GM15510 (cell line): ENCODE data around the gene PHF10.

Experiments
- POLR2A ChIP-seq: IDR thresholded peaks from 3 replicates; pipeline ENCODE4 v1.6.1; 2011; ENCODE audit warnings: borderline replicate concordance; ENCODE audit not compliant: insufficient read length; ENCODE audit errors: extremely low read depth

The PHF10 gene

DNA sequence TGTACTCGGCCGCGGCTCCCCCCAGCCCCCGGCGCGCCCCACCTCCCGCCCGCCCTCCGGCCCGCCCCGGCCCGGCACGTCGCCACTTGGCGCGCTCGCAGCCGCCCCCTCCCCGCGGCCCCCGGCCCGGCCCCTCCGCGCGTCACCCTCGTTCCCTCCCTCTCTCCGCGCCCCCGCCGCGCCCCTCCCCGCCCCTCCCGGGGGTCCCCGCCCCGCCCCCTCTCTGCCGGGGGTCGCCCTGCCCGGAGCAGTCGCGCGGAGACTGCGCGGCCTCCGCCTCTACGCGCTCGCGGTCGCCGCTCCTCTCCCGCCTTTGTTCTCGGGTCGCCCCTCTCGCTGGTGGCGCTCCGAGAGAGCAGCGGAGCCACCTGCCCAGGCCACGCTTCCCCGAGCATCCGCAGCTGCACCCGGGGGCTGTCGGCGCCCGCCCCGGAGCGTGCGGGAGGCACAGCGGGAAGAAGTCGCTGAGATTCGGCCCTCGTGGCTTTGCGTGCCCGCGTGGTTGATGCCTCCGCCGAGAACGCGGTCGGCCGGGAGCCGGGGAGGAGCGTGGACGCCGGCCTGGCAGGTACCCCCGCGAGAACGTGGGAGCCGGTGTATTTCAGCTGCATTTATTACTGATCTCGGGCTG lies at the start of gene PHF10:
Gene PHF10 (minus strand): TSS at position 7 of the 631 bp plus-strand sequence. CDS start 569 bp downstream, outside the sequence.
- peak; percentile 39 for TF ChIP-seq POLR2A

DNA sequence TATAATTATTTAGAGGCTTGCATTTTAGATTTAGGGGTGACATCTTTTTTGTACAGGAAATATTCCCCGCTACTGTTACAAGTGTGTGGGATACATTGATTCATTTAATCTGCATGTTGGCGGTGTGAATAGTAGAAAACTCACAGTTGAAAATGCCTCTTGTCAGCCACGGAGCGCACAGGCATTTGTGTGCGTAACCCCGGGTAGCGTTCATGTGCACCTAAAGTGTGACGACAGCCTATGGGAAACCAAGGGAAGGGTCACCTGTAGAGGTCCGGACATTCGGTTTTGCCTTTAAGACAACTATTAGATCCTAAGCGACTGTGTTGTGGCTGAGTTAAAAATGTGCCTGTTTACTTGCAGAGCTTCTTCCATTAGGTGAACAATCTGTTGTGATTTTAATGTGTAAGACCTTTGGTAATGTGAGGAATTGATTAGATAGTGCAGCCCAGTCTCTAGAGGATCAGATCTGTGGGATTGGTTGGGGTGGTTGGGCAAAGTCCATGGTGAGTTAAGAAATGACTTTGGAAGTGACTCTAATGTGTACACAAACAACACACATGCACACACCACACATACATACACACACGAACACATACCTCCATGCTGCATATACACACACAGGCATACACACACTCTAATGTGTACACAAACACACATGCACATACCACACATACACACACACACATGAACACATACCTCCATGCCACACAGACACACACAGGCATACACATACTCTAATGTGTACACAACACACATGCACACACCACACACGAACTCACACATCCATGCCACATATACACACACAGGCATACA lies 42.8 kb upstream of the PHF10 start:
- no peak for TF ChIP-seq POLR2A

DNA sequence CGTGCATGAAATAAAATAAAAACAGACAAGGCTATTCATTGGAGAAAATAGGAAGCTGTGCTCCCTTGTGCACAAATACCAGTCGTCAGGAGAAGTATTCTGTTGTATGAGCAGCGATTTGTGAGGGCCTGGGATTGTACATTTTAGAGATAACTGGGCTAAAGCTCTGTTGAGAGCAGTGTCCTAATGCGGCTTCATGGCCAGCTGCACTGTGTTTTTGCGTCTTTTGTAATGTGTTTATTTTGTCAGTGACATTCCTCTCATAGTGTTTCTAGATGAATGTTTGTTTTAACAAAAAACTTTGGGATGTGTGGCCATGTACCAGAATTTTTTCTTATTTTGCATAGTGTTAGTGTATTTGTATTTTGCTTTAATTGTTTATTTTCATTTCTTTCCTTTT lies 41.9 kb upstream of the PHF10 start:
- TF ChIP-seq POLR2A: no peak

DNA sequence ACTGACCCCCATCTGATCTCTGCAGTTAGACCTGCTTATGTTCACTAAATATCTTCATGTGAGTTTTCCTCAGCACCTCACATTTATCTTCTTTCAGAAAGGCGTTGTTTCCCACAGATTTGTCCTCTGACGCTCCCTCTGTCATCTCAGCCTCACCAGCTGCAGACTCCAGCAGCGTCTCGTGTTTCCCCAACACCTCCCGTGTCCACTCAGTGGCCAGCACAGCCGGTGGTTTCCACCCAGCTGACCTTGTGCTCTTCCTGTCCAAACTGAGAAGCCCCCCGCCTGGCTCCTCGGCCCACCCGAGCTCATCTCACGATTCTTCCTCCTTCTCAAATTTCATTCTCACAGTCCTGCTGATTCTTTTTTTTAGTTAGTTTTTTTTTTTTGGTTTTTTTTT lies 39.6 kb upstream of the PHF10 start:
- TF ChIP-seq POLR2A: no peak

DNA sequence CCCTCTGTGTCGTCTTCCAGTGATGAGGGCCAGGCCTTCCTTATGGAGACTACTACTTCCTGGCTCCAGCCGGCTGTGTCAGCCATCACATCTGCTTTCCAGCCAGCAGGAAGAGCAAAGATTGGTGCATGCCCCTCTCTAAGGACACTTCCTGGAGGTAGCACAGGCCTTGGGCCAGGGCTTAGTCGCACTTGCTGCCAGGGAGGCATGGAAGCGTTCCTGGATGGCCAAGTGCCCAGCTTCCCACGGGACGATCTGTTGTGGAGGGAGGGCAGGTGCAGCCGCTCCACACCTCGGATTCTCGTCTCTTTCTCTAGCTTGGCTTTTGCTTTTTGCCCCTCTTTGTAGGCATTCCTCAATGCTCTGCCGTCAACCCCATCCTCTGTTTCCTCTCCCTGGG lies 39.0 kb upstream of the PHF10 start:
- TF ChIP-seq POLR2A: no peak

DNA sequence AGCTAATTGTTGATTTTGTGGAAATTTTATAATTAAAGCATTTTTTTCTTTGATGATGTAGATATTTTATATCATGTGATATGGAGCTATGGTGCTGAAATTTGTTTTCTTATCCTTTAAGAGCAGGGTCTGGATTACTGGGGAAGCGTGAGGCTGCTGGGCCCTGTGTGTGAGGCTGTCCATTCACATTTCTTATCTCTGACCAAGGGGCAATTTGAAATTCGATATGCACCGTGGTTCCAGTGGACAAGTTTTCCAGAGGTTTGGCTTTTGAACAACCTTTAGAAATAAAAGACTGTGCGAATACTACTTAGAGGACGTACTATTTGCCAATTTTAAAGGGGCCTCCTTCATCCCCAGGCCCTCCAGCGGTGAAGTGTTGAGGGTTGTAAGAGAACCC lies 30.9 kb upstream of the PHF10 start:
- no peak for TF ChIP-seq POLR2A

DNA sequence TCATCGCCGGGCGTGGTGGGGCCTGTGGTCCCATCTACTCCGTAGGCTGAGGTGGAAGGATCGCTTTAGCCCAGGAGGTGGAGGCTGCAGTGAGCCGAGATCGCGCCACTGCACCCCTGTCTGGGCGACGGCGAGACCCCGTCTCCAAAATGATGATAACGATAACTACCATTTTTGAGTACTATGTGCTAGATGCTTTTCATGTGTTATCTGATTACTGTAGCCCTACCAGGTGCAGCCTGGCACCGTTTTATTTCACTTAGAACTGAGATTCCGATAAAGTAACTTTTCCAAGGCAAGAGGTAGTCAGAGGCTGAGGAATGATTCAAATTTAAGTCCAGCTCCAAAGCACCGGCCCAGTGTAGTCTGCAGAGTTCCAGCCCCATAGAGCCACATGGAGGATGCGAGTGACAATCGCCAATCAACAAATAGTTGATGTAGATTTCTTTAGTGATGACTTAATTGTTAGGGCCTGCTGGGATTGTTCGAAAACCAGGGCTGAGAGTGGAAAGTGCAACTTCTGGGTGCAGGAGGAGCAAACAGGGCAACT lies 27.8 kb upstream of the PHF10 start:
- no peak for TF ChIP-seq POLR2A

DNA sequence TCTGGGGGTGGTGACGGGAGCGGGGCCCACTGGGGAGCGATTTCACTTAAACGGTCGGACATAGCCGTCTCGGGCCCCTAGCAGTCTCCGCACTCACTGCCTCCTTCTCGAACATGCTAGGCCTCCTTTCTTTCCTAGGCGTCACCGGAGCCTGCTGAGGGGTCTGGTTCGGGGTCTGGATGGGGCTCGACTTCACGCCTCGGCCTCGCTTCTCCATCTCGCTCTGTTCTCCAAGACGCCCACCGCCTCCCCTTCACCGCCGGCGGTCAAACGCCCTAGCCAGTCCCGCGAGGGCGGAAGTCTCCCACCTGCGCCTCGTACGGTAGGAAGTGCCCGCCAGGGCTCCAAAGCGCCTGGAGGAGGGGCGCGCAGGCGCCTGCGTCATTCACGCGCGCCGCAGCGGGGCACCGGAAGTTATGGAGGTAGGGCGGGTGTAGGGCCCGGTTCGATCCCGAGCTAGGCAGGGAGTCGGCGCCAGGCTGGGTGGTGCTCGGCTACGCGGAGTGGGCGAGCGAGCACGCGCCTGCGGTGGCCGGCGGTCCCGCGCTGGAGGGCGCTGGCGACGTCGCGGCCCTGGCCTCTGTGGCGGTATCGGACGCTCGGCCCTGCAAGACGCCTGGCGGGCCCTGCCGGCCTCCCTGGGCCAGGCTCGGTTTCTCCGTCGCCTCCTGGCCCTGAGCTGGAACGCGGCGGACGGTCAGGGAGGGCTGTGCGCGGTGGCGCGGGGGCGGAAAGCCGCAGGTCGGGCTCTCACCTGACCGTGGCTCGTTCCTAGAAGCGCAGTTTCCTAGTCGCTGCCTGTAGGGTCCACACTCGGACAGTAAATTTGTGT lies 27.2 kb upstream of the PHF10 start, which contains the start of the genes DYNLT2 and ERMARD:
Gene DYNLT2 (minus strand): TSS at position 331 of the 832 bp plus-strand sequence. CDS start 114 bp downstream, at position 217.
Gene ERMARD (plus strand): TSS at position 381 of the 832 bp plus-strand sequence. CDS start 36 bp downstream, at position 417.
- TF ChIP-seq POLR2A: peak; percentile 92

DNA sequence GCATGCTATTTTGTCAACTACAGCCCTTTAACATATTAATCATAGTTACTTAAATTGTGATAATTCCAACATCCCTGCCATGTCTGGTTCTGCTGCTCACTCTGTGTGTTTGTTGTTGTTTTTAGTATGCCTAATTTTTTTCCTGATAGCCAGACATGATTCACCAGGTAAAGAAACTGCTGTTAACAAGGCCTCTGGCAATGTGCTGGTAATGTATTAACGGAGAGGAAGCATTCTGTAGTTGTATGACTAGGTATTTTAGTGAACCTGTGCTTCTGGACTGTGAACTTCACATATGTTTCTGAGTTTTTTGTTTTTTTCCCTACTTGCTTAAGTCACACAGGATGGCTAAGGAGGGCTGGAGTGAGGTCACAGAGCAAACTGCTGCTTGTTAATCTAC lies 22.3 kb upstream of the PHF10 start:
- no peak for TF ChIP-seq POLR2A

DNA sequence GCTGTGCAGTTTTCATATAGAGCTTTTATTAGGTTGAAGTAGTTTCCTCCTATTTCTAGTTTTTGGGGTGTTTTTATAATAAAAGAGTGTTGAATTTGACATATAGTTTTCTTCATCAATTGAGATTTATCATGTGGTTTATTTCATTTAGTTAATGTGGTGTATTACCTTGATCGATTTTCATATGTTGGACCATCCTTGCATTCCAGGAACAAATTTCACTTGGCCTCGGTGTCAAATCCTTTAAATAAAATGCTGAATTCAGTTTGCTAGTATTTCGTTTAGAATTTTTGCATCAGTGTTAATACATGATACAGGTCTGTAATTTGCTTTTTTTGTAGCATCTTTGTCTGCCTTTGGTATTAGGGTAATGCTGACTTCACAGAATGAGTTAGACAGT lies 21.1 kb upstream of the PHF10 start:
- no peak for TF ChIP-seq POLR2A

DNA sequence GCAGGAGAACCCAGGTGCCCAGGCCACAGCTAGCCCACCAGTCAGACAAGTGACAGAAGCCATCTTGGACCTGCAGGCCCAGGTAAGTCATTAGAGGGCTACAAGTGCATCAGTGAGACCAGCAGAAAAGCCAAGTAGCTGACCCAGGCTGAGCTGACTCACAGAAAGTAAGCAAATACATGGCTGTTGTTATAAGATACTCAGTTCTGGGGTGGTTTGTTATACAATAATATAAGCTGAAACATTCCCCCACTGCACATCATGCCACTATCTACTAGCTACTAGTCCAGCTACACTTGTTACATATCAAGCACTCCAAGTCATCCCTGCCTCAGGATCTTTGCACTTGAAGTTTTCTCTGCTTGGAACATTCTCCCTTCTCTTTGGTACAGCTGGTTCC lies 17.0 kb upstream of the PHF10 start:
- no peak for TF ChIP-seq POLR2A

DNA sequence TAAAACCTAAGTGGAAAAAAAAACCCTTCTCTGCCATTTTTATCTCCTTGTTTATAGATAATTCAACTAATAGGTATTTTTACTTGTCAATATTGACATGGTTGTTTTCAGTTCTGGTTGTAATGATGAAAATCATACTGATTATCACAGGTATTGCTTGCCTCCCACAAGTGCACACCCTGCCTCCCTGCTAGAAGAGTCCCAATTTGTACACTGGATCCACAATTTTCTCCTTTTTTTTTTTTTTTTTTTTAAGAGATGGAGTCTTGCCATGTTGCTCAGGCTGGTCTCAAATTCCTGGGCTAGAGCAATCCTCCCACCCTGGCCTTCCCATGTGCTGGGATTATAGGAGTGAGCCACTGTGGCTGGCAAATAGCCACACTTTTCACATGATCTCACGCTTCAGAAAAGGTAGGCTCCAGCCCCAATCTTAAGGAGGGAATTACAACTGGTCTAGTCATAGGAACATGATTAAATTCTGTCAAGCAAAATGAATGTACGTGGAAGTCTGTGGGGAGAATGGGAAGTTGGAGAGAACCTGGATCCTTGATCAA lies 14.8 kb upstream of the PHF10 start:
- no peak for TF ChIP-seq POLR2A

DNA sequence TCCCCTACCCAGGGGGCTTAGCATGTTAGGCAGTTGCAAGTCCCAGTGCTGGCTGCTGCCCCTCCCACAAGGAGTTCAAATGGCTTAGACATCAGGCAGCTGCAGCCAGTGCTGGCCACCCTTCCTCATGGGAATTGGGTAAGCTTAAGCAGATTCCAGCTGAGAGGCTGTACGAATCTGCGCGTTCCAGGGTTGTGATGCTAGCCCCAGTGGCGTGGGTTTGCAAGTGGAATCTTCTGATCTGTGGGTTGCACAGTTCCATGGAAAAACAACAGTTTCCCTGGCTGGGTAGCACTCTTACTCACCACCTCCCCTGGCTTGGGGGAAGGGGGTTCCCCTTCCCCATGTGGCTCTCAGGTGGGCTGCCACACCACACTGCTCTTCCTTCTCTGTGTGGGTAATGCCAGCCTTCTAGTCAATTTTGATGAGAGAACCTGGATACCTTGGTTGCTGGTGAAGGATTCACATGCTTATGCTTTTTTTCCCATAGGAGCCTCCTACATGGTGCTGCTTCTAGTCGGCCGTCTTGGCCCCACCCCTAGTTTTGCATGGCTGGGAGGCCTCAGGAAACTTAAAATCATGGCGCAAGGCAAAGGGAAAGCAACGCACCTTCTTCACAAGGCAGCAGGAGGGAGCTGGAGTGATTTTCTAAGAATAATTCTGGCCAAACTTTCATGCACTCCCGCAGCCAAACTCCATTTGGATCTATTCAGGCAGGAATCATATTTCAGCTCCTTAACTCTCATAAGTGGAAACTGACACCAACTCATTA lies 14.1 kb upstream of the PHF10 start:
- no peak for TF ChIP-seq POLR2A

DNA sequence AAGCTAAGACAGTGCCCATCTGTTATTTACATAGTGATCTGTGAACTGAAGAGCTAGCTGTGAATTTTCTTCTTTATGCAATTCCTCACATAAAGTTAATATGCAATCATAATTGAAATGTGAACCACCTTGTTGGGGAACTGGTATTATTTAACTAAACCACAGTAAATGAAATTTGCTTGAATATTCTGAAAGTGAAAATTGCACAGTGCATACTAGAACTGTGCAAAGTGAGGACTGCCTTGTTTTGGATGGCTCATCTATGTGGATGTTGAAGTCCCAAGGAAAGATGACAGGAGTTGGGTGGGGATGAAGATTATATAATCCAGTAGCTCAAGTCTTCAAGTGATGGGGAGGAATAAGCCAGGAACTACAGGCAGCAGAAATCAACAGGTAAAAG lies 5.7 kb upstream of the PHF10 start:
- no peak for TF ChIP-seq POLR2A
